ENCODE results near the gene OSBPL2. TPM values are rescaled to one million over a fixed set of nuclear protein-coding genes. Genes with fewer than 3 reads are reported as not detected.

OSBPL2 gene
- total RNA-seq, 1 experiment from 2014 or later: 49.5 TPM

DNA sequence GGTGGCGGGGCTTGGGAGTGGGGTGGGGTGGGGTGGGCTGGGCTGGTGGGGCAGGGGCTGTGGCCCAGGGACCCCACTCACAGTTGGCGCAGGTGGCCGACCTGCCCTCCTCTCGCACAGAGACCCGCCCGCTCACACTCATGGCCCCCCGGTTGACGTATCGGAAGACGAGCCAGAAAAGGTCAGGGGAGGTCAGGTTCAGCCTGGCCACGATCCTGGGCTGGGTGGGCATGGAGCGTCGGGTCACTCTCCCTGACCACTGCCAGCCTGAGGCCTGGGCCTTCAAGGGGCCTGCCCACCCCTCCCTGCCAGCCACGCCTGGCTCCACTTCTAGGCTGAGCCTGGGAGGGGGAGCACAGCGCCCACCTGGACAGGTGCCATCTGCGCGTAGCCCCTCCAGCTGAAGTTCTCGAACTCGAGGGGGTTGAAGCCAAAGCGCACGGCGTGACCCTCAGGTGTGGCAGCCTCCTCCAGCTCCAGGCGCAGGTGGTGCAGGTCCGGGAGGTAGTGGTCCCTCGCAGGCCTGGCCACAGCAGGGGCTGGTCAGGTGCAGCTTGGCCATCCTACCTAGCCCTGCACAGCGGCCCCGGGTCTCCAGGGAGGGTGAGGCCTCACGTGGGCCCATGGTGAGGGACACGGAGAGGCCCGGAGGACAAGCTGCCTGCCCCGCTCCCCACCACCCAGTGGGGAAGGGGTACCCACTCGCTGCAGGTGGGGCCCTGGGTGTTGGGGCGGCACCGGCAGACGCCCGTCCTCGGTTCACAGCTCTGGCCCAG, 95.7 kb downstream of the OSBPL2 start:
- H3K36me3 Mint-ChIP-seq: peaks cover 26% of the 10 kb centered on the region
- no peaks in the 10 kb centered on the region for H3K4me1 Mint-ChIP-seq
- no peaks in the 10 kb centered on the region for H3K27me3 Mint-ChIP-seq (ENCODE audit: low read depth)
- DNase-seq (ENCODE audit: low spot score) (no peak), ATAC-seq (no peak)
- H3K27ac Mint-ChIP-seq: no peak overlapping the region
- H3K9me3 Mint-ChIP-seq: no peaks in the 10 kb centered on the region
- ChIA-PET POLR2A (no interaction called here), CTCF (no interaction called here)
- no peak for TF ChIP-seq CBFB (CRISPR knock-in tag; IDR thresholded peaks at IDR 0.05; ENCODE audit: low read depth)
- no peak for TF ChIP-seq ZNF263 (CRISPR knock-in tag; IDR thresholded peaks at IDR 0.05; ENCODE audit: low read depth)
- no peak for TF ChIP-seq MAX (CRISPR knock-in tag; IDR thresholded peaks at IDR 0.05)
- TF ChIP-seq, protein P1, sequence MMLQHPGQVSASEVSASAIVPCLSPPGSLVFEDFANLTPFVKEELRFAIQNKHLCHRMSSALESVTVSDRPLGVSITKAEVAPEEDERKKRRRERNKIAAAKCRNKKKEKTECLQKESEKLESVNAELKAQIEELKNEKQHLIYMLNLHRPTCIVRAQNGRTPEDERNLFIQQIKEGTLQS (CRISPR knock-in tag; conservative IDR thresholded peaks at IDR 0.05): no peak
- TF ChIP-seq SMAD4 (CRISPR knock-in tag; IDR thresholded peaks at IDR 0.05): no peak
- no peak for TF ChIP-seq ZBTB21 (CRISPR knock-in tag; IDR thresholded peaks at IDR 0.05; ENCODE audit: borderline replicate concordance)
- no peak for TF ChIP-seq PRRX2 (CRISPR knock-in tag; IDR thresholded peaks at IDR 0.05)
- no peak for TF ChIP-seq ATF6 (CRISPR knock-in tag; IDR thresholded peaks at IDR 0.05)
- TF ChIP-seq SMAD3 (CRISPR knock-in tag; IDR thresholded peaks at IDR 0.05; ENCODE audit: borderline replicate concordance): no peak
- no peak overlapping the region for H3K4me3 Mint-ChIP-seq

- POLR2A ChIA-PET: no interaction called here
Observed at GRCh38 chr20:62334881-62335280, 96.6 kb downstream of the OSBPL2 start.

More at GRCh38 chr20:62334881-62335280, 96.6 kb downstream of the OSBPL2 start:
- Mint-ChIP-seq H3K4me1 (no peaks in the 10 kb centered on the region), H3K27ac (no peak overlapping the region), H3K9me3 (no peaks in the 10 kb centered on the region), H3K27me3 (ENCODE audit: low read depth) (no peaks in the 10 kb centered on the region), H3K4me3 (no peak overlapping the region), H3K36me3 (peaks cover 32% of the 10 kb centered on the region)
- TF ChIP-seq, protein P2, sequence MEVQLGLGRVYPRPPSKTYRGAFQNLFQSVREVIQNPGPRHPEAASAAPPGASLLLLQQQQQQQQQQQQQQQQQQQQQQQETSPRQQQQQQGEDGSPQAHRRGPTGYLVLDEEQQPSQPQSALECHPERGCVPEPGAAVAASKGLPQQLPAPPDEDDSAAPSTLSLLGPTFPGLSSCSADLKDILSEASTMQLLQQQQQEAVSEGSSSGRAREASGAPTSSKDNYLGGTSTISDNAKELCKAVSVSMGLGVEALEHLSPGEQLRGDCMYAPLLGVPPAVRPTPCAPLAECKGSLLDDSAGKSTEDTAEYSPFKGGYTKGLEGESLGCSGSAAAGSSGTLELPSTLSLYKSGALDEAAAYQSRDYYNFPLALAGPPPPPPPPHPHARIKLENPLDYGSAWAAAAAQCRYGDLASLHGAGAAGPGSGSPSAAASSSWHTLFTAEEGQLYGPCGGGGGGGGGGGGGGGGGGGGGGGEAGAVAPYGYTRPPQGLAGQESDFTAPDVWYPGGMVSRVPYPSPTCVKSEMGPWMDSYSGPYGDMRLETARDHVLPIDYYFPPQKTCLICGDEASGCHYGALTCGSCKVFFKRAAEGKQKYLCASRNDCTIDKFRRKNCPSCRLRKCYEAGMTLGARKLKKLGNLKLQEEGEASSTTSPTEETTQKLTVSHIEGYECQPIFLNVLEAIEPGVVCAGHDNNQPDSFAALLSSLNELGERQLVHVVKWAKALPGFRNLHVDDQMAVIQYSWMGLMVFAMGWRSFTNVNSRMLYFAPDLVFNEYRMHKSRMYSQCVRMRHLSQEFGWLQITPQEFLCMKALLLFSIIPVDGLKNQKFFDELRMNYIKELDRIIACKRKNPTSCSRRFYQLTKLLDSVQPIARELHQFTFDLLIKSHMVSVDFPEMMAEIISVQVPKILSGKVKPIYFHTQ (CRISPR knock-in tag; IDR thresholded peaks at IDR 0.05): no peak
- no peak for TF ChIP-seq TEAD4 (CRISPR knock-in tag; IDR thresholded peaks at IDR 0.05)
- TF ChIP-seq CREM (CRISPR knock-in tag; IDR thresholded peaks at IDR 0.05): no peak
- TF ChIP-seq ZNF532 (CRISPR knock-in tag; IDR thresholded peaks at IDR 0.05; ENCODE audit: borderline replicate concordance): no peak
- no peak for TF ChIP-seq MXD4 (CRISPR knock-in tag; IDR thresholded peaks at IDR 0.05; ENCODE audit: borderline replicate concordance)
- CTCF ChIA-PET: no interaction called here
- ATAC-seq: no peak
- DNase-seq (ENCODE audit: low spot score): no peak

Data from WTC11 (cell line).